Gastrocnemius medialis (tissue), 4 donors: ENCODE results near the gene CUX1.

ENCODE experiments used
- POLR2A ChIP-seq, 2 donors: fragments of 450-650 bp; IDR thresholded peaks; one replicate each; pipeline ENCODE4 v1.6.1; 2017; ENCODE audit warnings: antibody characterized with exemption in 2 of 2, mild to moderate bottlenecking in 2 of 2, moderate library complexity in 2 of 2
- TF ChIP-seq, protein P1 (sequence below), 5 experiments: fragments of 450-650 bp in 3 of 5; fragments of 200-600 bp in 2 of 5; sonication (generic) in 2 of 5; IDR thresholded peaks in 4 of 5; conservative IDR thresholded peaks in 1 of 5; 1 replicate in 4 of 5; 2 replicates in 1 of 5; pipeline ENCODE4 v1.5.1; 2016 to 2019; ENCODE audit warnings: antibody characterized with exemption in 5 of 5, mild to moderate bottlenecking in 3 of 5, moderate library complexity in 3 of 5

DNA sequence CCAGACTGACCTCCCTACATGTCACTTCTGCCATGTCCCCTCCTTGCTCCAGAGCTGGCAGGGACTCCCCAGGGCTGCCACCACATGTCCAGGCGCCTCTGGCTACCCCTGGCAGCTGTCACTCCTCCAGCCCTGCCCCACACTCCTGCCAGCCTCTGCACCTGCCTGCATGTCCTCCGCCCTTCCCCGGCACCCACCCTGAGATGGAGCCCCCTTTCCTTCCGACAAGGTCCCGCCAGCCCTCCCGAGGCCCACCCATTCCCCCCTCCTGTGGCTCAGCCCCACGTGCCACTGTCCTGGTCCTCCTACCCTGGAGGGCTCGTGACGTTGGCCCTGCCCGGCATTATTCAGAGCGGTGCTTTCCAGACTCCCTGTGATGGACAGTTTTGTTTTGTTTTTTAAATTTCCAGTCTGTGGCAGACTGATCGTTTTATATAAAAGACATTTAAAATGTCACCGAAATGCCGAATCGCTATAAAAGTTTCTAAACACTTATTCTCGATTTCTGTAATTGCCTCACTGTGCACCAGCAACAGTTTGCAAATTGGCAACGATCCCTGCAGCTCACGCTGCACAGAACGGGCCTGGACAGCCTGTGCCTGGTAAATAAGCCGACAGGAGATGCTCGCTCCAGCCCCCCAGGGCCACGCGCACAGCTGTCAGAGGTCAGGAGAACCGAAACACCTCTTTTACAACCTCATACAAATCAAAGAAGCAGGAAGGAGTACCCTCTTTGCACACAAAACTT, 358.2 kb downstream of the CUX1 start:
- TF ChIP-seq, protein P1, sequence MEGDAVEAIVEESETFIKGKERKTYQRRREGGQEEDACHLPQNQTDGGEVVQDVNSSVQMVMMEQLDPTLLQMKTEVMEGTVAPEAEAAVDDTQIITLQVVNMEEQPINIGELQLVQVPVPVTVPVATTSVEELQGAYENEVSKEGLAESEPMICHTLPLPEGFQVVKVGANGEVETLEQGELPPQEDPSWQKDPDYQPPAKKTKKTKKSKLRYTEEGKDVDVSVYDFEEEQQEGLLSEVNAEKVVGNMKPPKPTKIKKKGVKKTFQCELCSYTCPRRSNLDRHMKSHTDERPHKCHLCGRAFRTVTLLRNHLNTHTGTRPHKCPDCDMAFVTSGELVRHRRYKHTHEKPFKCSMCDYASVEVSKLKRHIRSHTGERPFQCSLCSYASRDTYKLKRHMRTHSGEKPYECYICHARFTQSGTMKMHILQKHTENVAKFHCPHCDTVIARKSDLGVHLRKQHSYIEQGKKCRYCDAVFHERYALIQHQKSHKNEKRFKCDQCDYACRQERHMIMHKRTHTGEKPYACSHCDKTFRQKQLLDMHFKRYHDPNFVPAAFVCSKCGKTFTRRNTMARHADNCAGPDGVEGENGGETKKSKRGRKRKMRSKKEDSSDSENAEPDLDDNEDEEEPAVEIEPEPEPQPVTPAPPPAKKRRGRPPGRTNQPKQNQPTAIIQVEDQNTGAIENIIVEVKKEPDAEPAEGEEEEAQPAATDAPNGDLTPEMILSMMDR (IDR thresholded peaks at IDR 0.05 in 4 of 5, conservative IDR thresholded peaks at IDR 0.05 in 1 of 5) = no peak
- TF ChIP-seq POLR2A (IDR thresholded peaks at IDR 0.05) = no peak
